ENCODE data around the gene GAS2L3. TPM values are rescaled to one million over a fixed set of nuclear protein-coding genes. Genes with fewer than 3 reads are reported as not detected.

The GAS2L3 gene
- total RNA-seq, 1 experiment from 2014 or later = 38.7 TPM

- H3K4me1 ChIP-seq (ENCODE audit: control insufficient read depth in 1 of 2, insufficient read depth in 2 of 2, low read length in 2 of 2) = no peaks in the 10 kb centered on the region
- H3K79me2 ChIP-seq (ENCODE audit: insufficient read depth, low read length) = no peaks in the 10 kb centered on the region; the same call in 1 of the 2 replicates
- H3K4me2 ChIP-seq (ENCODE audit: low read length) = no peak overlapping the region
- ChIA-PET RAD21 (ENCODE audit: low non-redundant PET in 1 of 2, low total read pairs in 2 of 2, uncharacterized antibody in 2 of 2, unreplicated experiment in 2 of 2) (no interaction called here), POLR2A (no interaction called here), CTCF (no interaction called here)
- ATAC-seq (no peak), DNase-seq (ENCODE audit: low read depth, low spot score) (no peak)
- no peak overlapping the region for H2AFZ ChIP-seq (ENCODE audit: low read depth, low read length, poor library complexity, severe bottlenecking)
- no peaks in the 10 kb centered on the region for H3K9me3 ChIP-seq (ENCODE audit: control insufficient read depth in 1 of 2, insufficient read depth in 1 of 2, low read depth in 1 of 2, low read length in 2 of 2)
- 0 out of 4 replicates have a peak, but pooled peaks cover 0 to 4% of the 10 kb centered on the region in 2 experiments for H3K36me3 ChIP-seq (ENCODE audit: control insufficient read depth in 1 of 2, insufficient read depth in 2 of 2, low read length in 2 of 2)
- H3K4me3 ChIP-seq (replicated peaks in 1 of 2; ENCODE audit: low read depth in 1 of 2, low read length in 2 of 2) = no peak overlapping the region
- intact Hi-C loops (cut with micrococcal nuclease) = no loop called here
- no peaks in the 10 kb centered on the region for H3K9me2 ChIP-seq (ENCODE audit: insufficient read depth)
- no TSS peak for BruUV-seq (replicated peaks)
- no peaks in the 10 kb centered on the region for H4K20me1 ChIP-seq (ENCODE audit: insufficient read depth)
- TF ChIP-seq ATF3 (IDR thresholded peaks at IDR 0.05) = no peak
- H3K9ac ChIP-seq (ENCODE audit: low read length) = no peak overlapping the region
- no peaks in the 10 kb centered on the region for H3K27me3 ChIP-seq (ENCODE audit: insufficient read depth, low read length)
- no peak overlapping the region for H3K27ac ChIP-seq (ENCODE audit: low read depth, low read length)
Observed at GRCh38 chr12:100610666-100611430, 37.4 kb downstream of the GAS2L3 start.

- H2AFZ ChIP-seq (ENCODE audit: low read depth, low read length, poor library complexity, severe bottlenecking) = no peak overlapping the region
- no peak overlapping the region for H3K27ac ChIP-seq (ENCODE audit: low read depth, low read length)
- DNase-seq (ENCODE audit: low read depth, low spot score) (no peak), ATAC-seq (no peak)
- no peaks in the 10 kb centered on the region for H3K4me1 ChIP-seq (ENCODE audit: control insufficient read depth in 1 of 2, insufficient read depth in 2 of 2, low read length in 2 of 2)
- no TSS peak for BruUV-seq (replicated peaks)
- no peaks in the 10 kb centered on the region for H3K9me2 ChIP-seq (ENCODE audit: insufficient read depth)
- CTCF ChIA-PET = no interaction called here
- TF ChIP-seq ELF1 (IDR thresholded peaks at IDR 0.05; ENCODE audit: borderline replicate concordance, low read depth) (no peak), CEBPB (IDR thresholded peaks at IDR 0.05; ENCODE audit: low read depth) (no peak)
- H3K36me3 ChIP-seq (ENCODE audit: control insufficient read depth in 1 of 2, insufficient read depth in 2 of 2, low read length in 2 of 2) = 0 out of 4 replicates have a peak, but pooled peaks cover 0 to 4% of the 10 kb centered on the region in 2 experiments
- intact Hi-C loops (cut with micrococcal nuclease) = no loop called here
- H3K79me2 ChIP-seq (ENCODE audit: insufficient read depth, low read length) = no peaks in the 10 kb centered on the region; the same call in 1 of the 2 replicates
- H3K9me3 ChIP-seq (ENCODE audit: control insufficient read depth in 1 of 2, insufficient read depth in 1 of 2, low read depth in 1 of 2, low read length in 2 of 2) = no peaks in the 10 kb centered on the region
- H3K27me3 ChIP-seq (ENCODE audit: insufficient read depth, low read length) = no peaks in the 10 kb centered on the region
- POLR2A ChIA-PET = no interaction called here
- RAD21 ChIA-PET (ENCODE audit: low non-redundant PET in 1 of 2, low total read pairs in 2 of 2, uncharacterized antibody in 2 of 2, unreplicated experiment in 2 of 2) = no interaction called here
- no peak overlapping the region for H3K4me3 ChIP-seq (replicated peaks in 1 of 2; ENCODE audit: low read depth in 1 of 2, low read length in 2 of 2)
- H3K9ac ChIP-seq (ENCODE audit: low read length) = no peak overlapping the region
- no peaks in the 10 kb centered on the region for H4K20me1 ChIP-seq (ENCODE audit: insufficient read depth)
- H3K4me2 ChIP-seq (ENCODE audit: low read length) = no peak overlapping the region
Observed at GRCh38 chr12:100612606-100613005, 39.1 kb downstream of the GAS2L3 start.
